Lower lobe of right lung (tissue), 2 donors: Measurements from ENCODE around the gene MYH2. TPM values are rescaled to one million over a fixed set of nuclear protein-coding genes. Genes with fewer than 3 reads are reported as not detected.

Source experiments
- ATAC-seq, 2 donors: fragments of 200-7000 bp; cut with Tn5 transposase; one replicate each; pipeline ENCODE4 v1.9.1; 2020 to 2022; ENCODE audit warnings: mild to moderate bottlenecking in 2 of 2, moderate library complexity in 2 of 2
- DNase-seq: peaks from one replicate; pipeline ENCODE4 v3.0.0-alpha.2; 2020
- H3K27ac ChIP-seq: fragments of 200-600 bp; one replicate; pipeline ENCODE4 v1.8.0; 2022
- H3K27me3 ChIP-seq: fragments of 200-600 bp; one replicate; pipeline ENCODE4 v1.8.0; 2022; ENCODE audit warnings: low read depth
- H3K36me3 ChIP-seq: fragments of 200-600 bp; one replicate; pipeline ENCODE4 v1.8.0; 2022; ENCODE audit warnings: mild to moderate bottlenecking
- H3K4me1 ChIP-seq: fragments of 200-600 bp; one replicate; pipeline ENCODE4 v1.8.0; 2022
- H3K4me3 ChIP-seq: fragments of 200-600 bp; one replicate; pipeline ENCODE4 v1.8.0; 2022; ENCODE audit warnings: mild to moderate bottlenecking
- H3K9me3 ChIP-seq: fragments of 200-600 bp; one replicate; pipeline ENCODE4 v1.8.0; 2022
- intact Hi-C: fragments of 100-400 bp; cut with DNase I; formaldehyde crosslinking; loops from one replicate; pipeline ENCODE4 v1.11.0; 2022
- total RNA-seq: library from RNA; stranded (reverse); fragmentation: NEBNext Ultra II Directional; extraction: Animal tissue kit (Norgen Biotek cat#: 25700); gene quantifications from one replicate; pipeline ENCODE4 v1.2.1, GENCODE V29; 2021
- TF ChIP-seq, protein P1 (sequence below): fragments of 200-600 bp; IDR thresholded peaks from one replicate; pipeline ENCODE4 v1.8.0; 2022; ENCODE audit warnings: antibody characterized with exemption, mild to moderate bottlenecking
- donor health status: DM: no; HTN: yes; CAD: no; lungs with severe emphysema.

The MYH2 gene
- total RNA-seq, 1 donor from 2014 or later, result 0.06 TPM

- ATAC-seq (no peak), DNase-seq (no peak)
- no peaks in the 10 kb centered on the region for H3K36me3 ChIP-seq
- intact Hi-C loops, result no loop called here
- no peaks in the 10 kb centered on the region for H3K9me3 ChIP-seq
- no peak overlapping the region for H3K27ac ChIP-seq
- no peak overlapping the region for H3K4me3 ChIP-seq
- no peaks in the 10 kb centered on the region for H3K4me1 ChIP-seq
- TF ChIP-seq, protein P1, sequence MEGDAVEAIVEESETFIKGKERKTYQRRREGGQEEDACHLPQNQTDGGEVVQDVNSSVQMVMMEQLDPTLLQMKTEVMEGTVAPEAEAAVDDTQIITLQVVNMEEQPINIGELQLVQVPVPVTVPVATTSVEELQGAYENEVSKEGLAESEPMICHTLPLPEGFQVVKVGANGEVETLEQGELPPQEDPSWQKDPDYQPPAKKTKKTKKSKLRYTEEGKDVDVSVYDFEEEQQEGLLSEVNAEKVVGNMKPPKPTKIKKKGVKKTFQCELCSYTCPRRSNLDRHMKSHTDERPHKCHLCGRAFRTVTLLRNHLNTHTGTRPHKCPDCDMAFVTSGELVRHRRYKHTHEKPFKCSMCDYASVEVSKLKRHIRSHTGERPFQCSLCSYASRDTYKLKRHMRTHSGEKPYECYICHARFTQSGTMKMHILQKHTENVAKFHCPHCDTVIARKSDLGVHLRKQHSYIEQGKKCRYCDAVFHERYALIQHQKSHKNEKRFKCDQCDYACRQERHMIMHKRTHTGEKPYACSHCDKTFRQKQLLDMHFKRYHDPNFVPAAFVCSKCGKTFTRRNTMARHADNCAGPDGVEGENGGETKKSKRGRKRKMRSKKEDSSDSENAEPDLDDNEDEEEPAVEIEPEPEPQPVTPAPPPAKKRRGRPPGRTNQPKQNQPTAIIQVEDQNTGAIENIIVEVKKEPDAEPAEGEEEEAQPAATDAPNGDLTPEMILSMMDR, result no peak
- no peaks in the 10 kb centered on the region for H3K27me3 ChIP-seq
Measured at GRCh38 chr17:10579270-10579669, 29.8 kb upstream of the MYH2 start.

DNA sequence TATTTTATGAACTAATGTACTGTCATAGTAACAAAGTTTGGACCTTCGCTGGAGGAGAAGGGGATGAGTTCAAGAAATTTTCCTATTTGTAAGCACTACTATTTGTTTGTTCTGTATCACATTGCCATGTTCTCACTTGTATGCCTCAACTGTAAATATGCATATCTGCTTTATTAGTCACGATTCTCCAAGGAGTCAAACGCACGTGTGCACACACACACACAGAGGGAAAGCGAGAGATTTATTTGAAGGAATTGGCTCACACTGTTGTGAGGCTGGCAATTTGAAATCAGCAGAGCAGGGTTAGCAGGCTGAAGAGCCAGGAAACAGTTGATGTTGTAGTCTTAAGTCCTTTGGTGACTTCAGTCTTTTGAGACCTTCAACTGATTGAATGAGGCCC is 24.9 kb upstream of the MYH2 start:
- TF ChIP-seq, protein P1, result no peak
- DNase-seq, result no peak
- H3K4me1 ChIP-seq, result no peaks in the 10 kb centered on the region
- ATAC-seq, result no peak
- no peak overlapping the region for H3K4me3 ChIP-seq
- H3K9me3 ChIP-seq, result no peaks in the 10 kb centered on the region
- H3K27ac ChIP-seq, result no peak overlapping the region
- intact Hi-C loops, result no loop called here
- H3K36me3 ChIP-seq, result no peaks in the 10 kb centered on the region
- peaks cover 3% of the 10 kb centered on the region for H3K27me3 ChIP-seq

GRCh38 chr17:10563991-10564660 is 14.7 kb upstream of the MYH2 start:
- H3K27me3 ChIP-seq, result peaks cover 5% of the 10 kb centered on the region
- H3K4me1 ChIP-seq, result no peaks in the 10 kb centered on the region
- H3K4me3 ChIP-seq, result no peak overlapping the region
- no peaks in the 10 kb centered on the region for H3K9me3 ChIP-seq
- DNase-seq, result no peak
- H3K36me3 ChIP-seq, result no peaks in the 10 kb centered on the region
- intact Hi-C loops, result no loop called here
- TF ChIP-seq, protein P1, result no peak
- no peak overlapping the region for H3K27ac ChIP-seq
- ATAC-seq, result no peak

DNA sequence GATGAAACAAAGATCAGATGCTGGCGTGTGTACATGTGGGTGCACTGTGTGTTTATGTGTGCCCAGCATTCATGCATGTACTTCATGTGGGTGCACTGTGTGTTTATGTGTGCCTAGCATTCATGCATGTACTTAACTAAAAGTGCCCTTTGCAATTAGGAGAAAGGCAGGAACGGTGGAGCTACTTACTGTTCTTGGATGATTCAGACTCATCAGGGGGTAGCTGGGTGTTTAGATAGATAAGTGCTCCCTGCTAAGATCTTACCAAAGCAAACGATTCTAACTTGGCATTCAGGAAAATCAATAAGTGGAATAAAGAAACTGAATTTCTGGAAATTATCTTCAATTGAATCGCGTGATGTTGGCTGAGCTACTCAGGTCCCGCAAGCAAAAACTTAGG is 8.6 kb upstream of the MYH2 start:
- TF ChIP-seq, protein P1, result no peak
- H3K36me3 ChIP-seq, result no peaks in the 10 kb centered on the region
- no peaks in the 10 kb centered on the region for H3K9me3 ChIP-seq
- H3K27ac ChIP-seq, result no peak overlapping the region
- DNase-seq, result no peak
- no peak for ATAC-seq
- intact Hi-C loops, result no loop called here
- no peaks in the 10 kb centered on the region for H3K27me3 ChIP-seq
- H3K4me3 ChIP-seq, result no peak overlapping the region
- no peaks in the 10 kb centered on the region for H3K4me1 ChIP-seq

DNA sequence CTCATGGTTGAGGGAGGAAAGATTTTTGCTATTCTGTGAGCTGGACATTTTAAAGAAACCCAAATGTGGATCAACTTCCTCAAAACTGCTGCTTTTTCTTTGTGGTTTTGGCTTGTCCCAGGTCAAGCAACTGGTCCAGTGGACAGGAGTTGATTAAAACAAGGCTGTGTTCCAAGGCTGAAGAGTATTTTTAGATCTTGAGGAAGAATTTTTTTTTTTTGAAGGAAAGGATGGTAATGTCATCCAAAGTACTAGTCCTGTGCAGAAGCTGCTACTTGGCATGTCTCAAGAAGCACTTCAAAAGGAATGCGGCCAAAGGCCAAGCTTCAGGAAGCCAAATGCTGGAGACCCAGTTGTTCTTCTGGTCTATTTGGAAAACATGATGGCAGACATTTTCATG is 8.0 kb upstream of the MYH2 start:
- Histone ChIP-seq H3K27ac (no peak overlapping the region), H3K4me1 (no peaks in the 10 kb centered on the region), H3K36me3 (no peaks in the 10 kb centered on the region), H3K4me3 (no peak overlapping the region), H3K27me3 (no peaks in the 10 kb centered on the region), H3K9me3 (no peaks in the 10 kb centered on the region)
- ATAC-seq (no peak), DNase-seq (no peak)
- TF ChIP-seq, protein P1, result no peak
- intact Hi-C loops, result no loop called here
